ENCODE results near the gene ACOXL.

DNA sequence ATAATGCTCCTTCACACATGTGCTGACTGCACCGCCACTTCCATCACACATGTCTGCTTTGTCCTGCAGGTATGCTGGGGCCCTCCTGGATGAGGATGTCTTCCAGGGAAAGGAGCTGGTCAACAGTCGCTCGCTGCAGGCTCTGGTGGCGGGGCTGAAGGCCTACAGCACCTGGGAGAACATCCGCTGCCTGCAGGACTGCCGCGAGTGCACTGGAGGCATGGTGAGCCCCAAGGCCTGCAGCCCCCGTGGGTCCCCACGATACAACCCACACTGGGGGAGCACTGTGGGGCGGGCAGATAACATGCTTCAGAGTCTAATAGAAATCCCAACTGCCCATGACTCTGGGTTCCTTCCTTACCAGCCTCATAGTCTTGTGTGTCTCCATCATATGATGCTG, 201.0 kb downstream of the ACOXL start:
- TF ChIP-seq POLR2A (IDR thresholded peaks at IDR 0.05) (no peak), CTCF (IDR thresholded peaks at IDR 0.05) (no peak)

All from ovary (tissue), 3 donors.